Activated CD8-positive, alpha-beta T cell treated with anti-CD3 and anti-CD28 coated beads, Interleukin-2, amount 10 ng/mL, durations not matched to agents 7 days and 5 days (primary cell): ENCODE measurements around the gene KCNAB1. TPM values are rescaled to one million over a fixed set of nuclear protein-coding genes. Genes with fewer than 3 reads are reported as not detected.

Source experiments
- ATAC-seq: fragments of 150-1000 bp; cut with Tn5 transposase; one replicate; pipeline ENCODE4 v1.10.0; 2021; ENCODE audit warnings: moderate library complexity
- CTCF ChIA-PET: fragments of 350-600 bp; sonication (Branson Sonifier 250); formaldehyde crosslinking; loops from one replicate; lab custom pipeline; 2021; ENCODE audit warnings: antibody characterized with exemption; lab: Charles Lee
- POLR2A ChIA-PET: fragments of 350-600 bp; sonication (Branson Sonifier 250); formaldehyde crosslinking; loops from one replicate; lab custom pipeline; 2021; ENCODE audit warnings: antibody characterized with exemption; lab: Charles Lee
- DNase-seq: peaks from one replicate; pipeline ENCODE4 v3.0.0-alpha.2; 2020
- H3K27ac Mint-ChIP-seq: one replicate; pipeline ENCODE4 v1.8.0; 2021; ENCODE audit warnings: mild to moderate bottlenecking, mixed read lengths
- H3K27me3 Mint-ChIP-seq: one replicate; pipeline ENCODE4 v1.8.0; 2021; ENCODE audit warnings: low read depth, mixed read lengths
- H3K36me3 Mint-ChIP-seq: one replicate; pipeline ENCODE4 v1.8.0; 2021; ENCODE audit warnings: low read depth, mixed read lengths
- H3K4me1 Mint-ChIP-seq: one replicate; pipeline ENCODE4 v1.8.0; 2021; ENCODE audit warnings: low read depth, mixed read lengths
- H3K4me3 Mint-ChIP-seq: one replicate; pipeline ENCODE4 v1.8.0; 2021; ENCODE audit warnings: mild to moderate bottlenecking, mixed read lengths
- H3K9me3 Mint-ChIP-seq: one replicate; pipeline ENCODE4 v1.8.0; 2022; ENCODE audit warnings: mixed read lengths; ENCODE audit not compliant: insufficient read depth
- total RNA-seq, 2 experiments: library from RNA; stranded (reverse); gene quantifications; one replicate each; pipeline ENCODE4 v1.2.3, GENCODE V29; 2021

KCNAB1 gene
- total RNA-seq, 2 experiments from 2014 or later: 0.08 TPM; not detected in 1

- Mint-ChIP-seq H3K36me3 (no peaks in the 10 kb centered on the region), H3K27ac (no peak overlapping the region), H3K4me3 (no peak overlapping the region), H3K27me3 (peaks cover 10% of the 10 kb centered on the region), H3K9me3 (no peaks in the 10 kb centered on the region), H3K4me1 (peaks cover 10% of the 10 kb centered on the region)
- ChIA-PET CTCF (interaction anchor here (1.5 to 4.2 kb wide), 2 partner anchors 10 to 347 kb away, joined by 4 to 39 read pairs; no protein-coding TSS in a partner anchor), POLR2A (no interaction called here)
- DNase-seq (no peak), ATAC-seq (no peak)
These were observed 40.8 kb downstream of the KCNAB1 start for GRCh38 chr3:156161172-156161571.

GRCh38 chr3:156163848-156164247 lies 43.5 kb downstream of the KCNAB1 start:
- ChIA-PET CTCF (interaction anchor here (4.2 kb wide), 1 partner anchor 13 kb away, joined by 39 read pairs; no protein-coding TSS in a partner anchor), POLR2A (no interaction called here)
- ATAC-seq: no peak

GRCh38 chr3:156166808-156167207 lies 46.4 kb downstream of the KCNAB1 start:
- POLR2A ChIA-PET: no interaction called here

More at GRCh38 chr3:156163848-156164247, 43.5 kb downstream of the KCNAB1 start:
- H3K27ac Mint-ChIP-seq: no peak overlapping the region
- H3K4me3 Mint-ChIP-seq: no peak overlapping the region
- peaks cover 6% of the 10 kb centered on the region for H3K27me3 Mint-ChIP-seq
- no peaks in the 10 kb centered on the region for H3K36me3 Mint-ChIP-seq
- no peak for DNase-seq
- no peaks in the 10 kb centered on the region for H3K9me3 Mint-ChIP-seq
- H3K4me1 Mint-ChIP-seq: peaks cover 10% of the 10 kb centered on the region

GRCh38 chr3:156170571-156170970 lies 50.2 kb downstream of the KCNAB1 start:
- Mint-ChIP-seq H3K9me3 (no peaks in the 10 kb centered on the region), H3K36me3 (no peaks in the 10 kb centered on the region), H3K4me1 (no peaks in the 10 kb centered on the region), H3K27ac (no peak overlapping the region), H3K4me3 (no peak overlapping the region), H3K27me3 (peaks cover 9% of the 10 kb centered on the region)
- no peak for DNase-seq
- ATAC-seq: no peak
- ChIA-PET POLR2A (no interaction called here), CTCF (no interaction called here)

More at GRCh38 chr3:156166808-156167207, 46.4 kb downstream of the KCNAB1 start:
- no peak overlapping the region for H3K4me3 Mint-ChIP-seq
- H3K27me3 Mint-ChIP-seq: peaks cover 14% of the 10 kb centered on the region
- DNase-seq (no peak), ATAC-seq (no peak)
- no peaks in the 10 kb centered on the region for H3K4me1 Mint-ChIP-seq
- H3K27ac Mint-ChIP-seq: no peak overlapping the region
- no peaks in the 10 kb centered on the region for H3K36me3 Mint-ChIP-seq
- H3K9me3 Mint-ChIP-seq: no peaks in the 10 kb centered on the region
- CTCF ChIA-PET: interaction anchor here (1.5 to 2.0 kb wide), 4 partner anchors 14 to 343 kb away, joined by 3 to 7 read pairs (median 6); no protein-coding TSS in a partner anchor

- H3K4me1 Mint-ChIP-seq: no peaks in the 10 kb centered on the region
- H3K9me3 Mint-ChIP-seq: no peaks in the 10 kb centered on the region
- no peaks in the 10 kb centered on the region for H3K36me3 Mint-ChIP-seq
- DNase-seq (no peak), ATAC-seq (no peak)
- H3K4me3 Mint-ChIP-seq: no peak overlapping the region
- peaks cover 9% of the 10 kb centered on the region for H3K27me3 Mint-ChIP-seq
- no peak overlapping the region for H3K27ac Mint-ChIP-seq
- CTCF ChIA-PET: no interaction called here
- POLR2A ChIA-PET: no interaction called here
These were observed 51.2 kb downstream of the KCNAB1 start for GRCh38 chr3:156171281-156172267.

GRCh38 chr3:156172536-156172935 lies 52.2 kb downstream of the KCNAB1 start:
- CTCF ChIA-PET: interaction anchor here (1.0 kb wide), 1 partner anchor 21 kb away, joined by 3 read pairs; no protein-coding TSS in a partner anchor

GRCh38 chr3:156174229-156174847 lies 54.0 kb downstream of the KCNAB1 start:
- H3K36me3 Mint-ChIP-seq: no peaks in the 10 kb centered on the region
- H3K4me3 Mint-ChIP-seq: no peak overlapping the region
- ChIA-PET CTCF (interaction anchor here (0.7 to 1.7 kb wide), 5 partner anchors 25 to 963 kb away, joined by 3 to 6 read pairs (median 4); no protein-coding TSS in a partner anchor), POLR2A (no interaction called here)
- H3K27ac Mint-ChIP-seq: no peak overlapping the region
- H3K27me3 Mint-ChIP-seq: peaks cover 7% of the 10 kb centered on the region
- H3K4me1 Mint-ChIP-seq: no peaks in the 10 kb centered on the region
- no peaks in the 10 kb centered on the region for H3K9me3 Mint-ChIP-seq
- no peak for DNase-seq
- no peak for ATAC-seq

More at GRCh38 chr3:156172536-156172935, 52.2 kb downstream of the KCNAB1 start:
- POLR2A ChIA-PET: no interaction called here
- Mint-ChIP-seq H3K4me3 (no peak overlapping the region), H3K9me3 (no peaks in the 10 kb centered on the region), H3K27ac (no peak overlapping the region), H3K4me1 (no peaks in the 10 kb centered on the region), H3K36me3 (no peaks in the 10 kb centered on the region), H3K27me3 (peaks cover 8% of the 10 kb centered on the region)
- no peak for ATAC-seq
- DNase-seq: no peak

GRCh38 chr3:156175570-156175969 lies 55.2 kb downstream of the KCNAB1 start:
- ChIA-PET CTCF (no interaction called here), POLR2A (no interaction called here)
- Mint-ChIP-seq H3K9me3 (no peaks in the 10 kb centered on the region), H3K27me3 (peaks cover under 1% of the 10 kb centered on the region), H3K36me3 (no peaks in the 10 kb centered on the region), H3K4me1 (no peaks in the 10 kb centered on the region), H3K4me3 (no peak overlapping the region), H3K27ac (no peak overlapping the region)
- ATAC-seq (no peak), DNase-seq (no peak)

GRCh38 chr3:156176048-156176447 lies 55.7 kb downstream of the KCNAB1 start:
- Mint-ChIP-seq H3K4me1 (no peaks in the 10 kb centered on the region), H3K27ac (no peak overlapping the region), H3K27me3 (no peaks in the 10 kb centered on the region), H3K9me3 (no peaks in the 10 kb centered on the region), H3K36me3 (no peaks in the 10 kb centered on the region), H3K4me3 (no peak overlapping the region)
- ATAC-seq: no peak
- ChIA-PET POLR2A (no interaction called here), CTCF (no interaction called here)
- no peak for DNase-seq

GRCh38 chr3:156176629-156177210 lies 56.3 kb downstream of the KCNAB1 start:
- H3K4me3 Mint-ChIP-seq: no peak overlapping the region
- POLR2A ChIA-PET: no interaction called here
- no peak overlapping the region for H3K27ac Mint-ChIP-seq
- ATAC-seq: no peak
- DNase-seq: no peak
- no peaks in the 10 kb centered on the region for H3K9me3 Mint-ChIP-seq
- CTCF ChIA-PET: no interaction called here
- no peaks in the 10 kb centered on the region for H3K36me3 Mint-ChIP-seq
- no peaks in the 10 kb centered on the region for H3K4me1 Mint-ChIP-seq
- no peaks in the 10 kb centered on the region for H3K27me3 Mint-ChIP-seq

GRCh38 chr3:156180077-156180476 lies 59.7 kb downstream of the KCNAB1 start:
- CTCF ChIA-PET: no interaction called here
- H3K4me3 Mint-ChIP-seq: no peak overlapping the region
- no peaks in the 10 kb centered on the region for H3K4me1 Mint-ChIP-seq
- POLR2A ChIA-PET: no interaction called here
- DNase-seq (no peak), ATAC-seq (no peak)
- no peak overlapping the region for H3K27ac Mint-ChIP-seq
- no peaks in the 10 kb centered on the region for H3K9me3 Mint-ChIP-seq
- no peaks in the 10 kb centered on the region for H3K36me3 Mint-ChIP-seq
- no peaks in the 10 kb centered on the region for H3K27me3 Mint-ChIP-seq
